Measurements from ENCODE around the gene DIPK2A.

The DIPK2A gene

GRCh38 chr3:143974271-143975238 lies 2.9 kb downstream of the DIPK2A start:
- DNase-seq (ENCODE audit: low spot score): no peak
- TF ChIP-seq CTCF (IDR thresholded peaks at IDR 0.05; ENCODE audit: extremely low read depth, missing control alignments): no peak

GRCh38 chr3:143975554-143976152 lies 4.0 kb downstream of the DIPK2A start:
- TF ChIP-seq CTCF (IDR thresholded peaks at IDR 0.05; ENCODE audit: extremely low read depth, missing control alignments): no peak
- peak; percentile 20 for DNase-seq (ENCODE audit: low spot score)

GRCh38 chr3:143977341-143978262 lies 6.0 kb downstream of the DIPK2A start:
- TF ChIP-seq CTCF (IDR thresholded peaks at IDR 0.05; ENCODE audit: extremely low read depth, missing control alignments): no peak
- peak; percentile 23 for DNase-seq (ENCODE audit: low spot score)

- DNase-seq (ENCODE audit: low spot score): no peak
- no peak for TF ChIP-seq CTCF (IDR thresholded peaks at IDR 0.05; ENCODE audit: extremely low read depth, missing control alignments)
These were observed 6.6 kb downstream of the DIPK2A start for GRCh38 chr3:143978263-143978631.

- DNase-seq (ENCODE audit: low spot score): no peak
- TF ChIP-seq CTCF (IDR thresholded peaks at IDR 0.05; ENCODE audit: extremely low read depth, missing control alignments): no peak
These were observed 7.4 kb downstream of the DIPK2A start for GRCh38 chr3:143979041-143979440.

GRCh38 chr3:143979813-143980212 lies 8.2 kb downstream of the DIPK2A start:
- no peak for TF ChIP-seq CTCF (IDR thresholded peaks at IDR 0.05; ENCODE audit: extremely low read depth, missing control alignments)
- no peak for DNase-seq (ENCODE audit: low spot score)
